ENCODE results near the gene PRICKLE1.
A peak's percentile ranks its signal among the peaks of the same experiment; 100 is the strongest.

Gene PRICKLE1

GRCh38 chr12:42588524-42589464 is 752 bp downstream of the PRICKLE1 start:
- DNase-seq: no peak

- DNase-seq: no peak
Measured at GRCh38 chr12:42587601-42588523, 1.7 kb downstream of the PRICKLE1 start.

- no peak for DNase-seq
Measured at GRCh38 chr12:42586268-42586667, 3.3 kb downstream of the PRICKLE1 start.

GRCh38 chr12:42585841-42586216 is 3.7 kb downstream of the PRICKLE1 start:
- DNase-seq: peak; percentile 9 to 19

- DNase-seq: no peak
Measured at GRCh38 chr12:42585154-42585840, 4.2 kb downstream of the PRICKLE1 start.

GRCh38 chr12:42584651-42585111 is 4.9 kb downstream of the PRICKLE1 start:
- DNase-seq: no peak

- DNase-seq: no peak
Measured at GRCh38 chr12:42583016-42583415, 6.5 kb downstream of the PRICKLE1 start.

- no peak for DNase-seq
Measured at GRCh38 chr12:42582498-42582897, 7.0 kb downstream of the PRICKLE1 start.

- no peak for DNase-seq
Measured at GRCh38 chr12:42582050-42582449, 7.5 kb downstream of the PRICKLE1 start.

GRCh38 chr12:42576374-42576773 is 13.2 kb downstream of the PRICKLE1 start:
- DNase-seq: no peak

GRCh38 chr12:42575717-42576116 is 13.8 kb downstream of the PRICKLE1 start:
- DNase-seq: no peak

- no peak for DNase-seq
Measured at GRCh38 chr12:42574851-42575266, 14.7 kb downstream of the PRICKLE1 start.

GRCh38 chr12:42571327-42572009 is 18.1 kb downstream of the PRICKLE1 start:
- DNase-seq: no peak

GRCh38 chr12:42570076-42570475 is 19.5 kb downstream of the PRICKLE1 start:
- DNase-seq: no peak

GRCh38 chr12:42568952-42569915 is 20.3 kb downstream of the PRICKLE1 start:
- peak; percentile 53 to 63 for DNase-seq

GRCh38 chr12:42565633-42566032 is 23.9 kb downstream of the PRICKLE1 start:
- DNase-seq: no peak

- peak in 1 of 2 donors; percentile 6 for DNase-seq
Measured at GRCh38 chr12:42564996-42565395, 24.6 kb downstream of the PRICKLE1 start.

GRCh38 chr12:42564556-42564955 is 25.0 kb downstream of the PRICKLE1 start:
- DNase-seq: no peak

- no peak for DNase-seq
Measured at GRCh38 chr12:42560977-42561376, 28.6 kb downstream of the PRICKLE1 start.

GRCh38 chr12:42557586-42558172 is 31.9 kb downstream of the PRICKLE1 start:
- DNase-seq: no peak

GRCh38 chr12:42556917-42557316 is 32.6 kb downstream of the PRICKLE1 start:
- no peak for DNase-seq

All from inflammatory macrophage treated with lipopolysaccharide for 1 hour (primary cell).